ENCODE data around the gene SLC16A10. TPM values are rescaled to one million over a fixed set of nuclear protein-coding genes. Genes with fewer than 3 reads are reported as not detected.

The SLC16A10 gene
- total and polyA plus RNA-seq, 2 of the 8 experiments (the other 6 are each of a cell fraction or from before 2014, with no cell fraction given), result 18.6 to 23.2 TPM

- CTCF ChIA-PET (ENCODE audit: partially characterized antibody), result interaction anchor here (0.6 to 1.4 kb wide), 6 partner anchors 12 to 805 kb away, joined by 3 to 6 read pairs (median 3); a partner anchor contains a TSS
- no peaks in the 10 kb centered on the region for H3K27me3 ChIP-seq (replicated peaks in 1 of 4; ENCODE audit: control insufficient read depth in 3 of 4, extremely low read depth in 1 of 4, insufficient read depth in 3 of 4, low read length in 3 of 4)
- no peak for FAIRE-seq
These were observed 150.5 kb downstream of the SLC16A10 start for GRCh38 chr6:111237852-111238251.

More at GRCh38 chr6:111237852-111238251, 150.5 kb downstream of the SLC16A10 start:
- no peaks in the 10 kb centered on the region for H3K36me3 ChIP-seq (ENCODE audit: control insufficient read depth in 2 of 4, insufficient read depth in 4 of 4, low read length in 3 of 4)
- POLR2A ChIA-PET (ENCODE audit: partially characterized antibody), result interaction anchor here (0.7 kb wide), 1 partner anchor 1738 kb away, joined by 3 read pairs; no protein-coding TSS in a partner anchor
- no peak overlapping the region for H3K4ac ChIP-seq (replicated peaks; ENCODE audit: insufficient read length, low read depth, low read length)
- no peak overlapping the region for H3K18ac ChIP-seq (ENCODE audit: extremely low read depth, low read length)
- no peak overlapping the region for H3K27ac ChIP-seq (ENCODE audit: low read depth, low read length)
- H3K4me2 ChIP-seq (ENCODE audit: insufficient read depth in 1 of 2, low read depth in 2 of 2, low read length in 2 of 2), result no peak overlapping the region
- TF ChIP-seq TAF1 (IDR thresholded peaks at IDR 0.05; ENCODE audit: low read depth, low read length), result no peak
- no peak for TF ChIP-seq NANOG (IDR thresholded peaks at IDR 0.05; ENCODE audit: insufficient read depth, low read depth, low read length, poor library complexity, severe bottlenecking)
- TF ChIP-seq CHD2 (IDR thresholded peaks at IDR 0.05; ENCODE audit: low read length), result no peak
- TF ChIP-seq MAX (IDR thresholded peaks at IDR 0.05), result no peak
- TF ChIP-seq RFX5 (IDR thresholded peaks at IDR 0.05; ENCODE audit: borderline replicate concordance, low read depth, low read length), result no peak
- TF ChIP-seq RXRA (IDR thresholded peaks at IDR 0.05; ENCODE audit: insufficient read depth, low read depth, low read length), result no peak
- no peak for TF ChIP-seq SRF (IDR thresholded peaks at IDR 0.05; ENCODE audit: low read depth, low read length)
- TF ChIP-seq YY1 (IDR thresholded peaks at IDR 0.05; ENCODE audit: low read depth, low read length), result no peak
- TF ChIP-seq SIN3A (conservative IDR thresholded peaks at IDR 0.05 in 1 of 2, IDR thresholded peaks at IDR 0.05 in 1 of 2; ENCODE audit: low read depth in 1 of 2, low read length in 2 of 2), result no peak
- H2AFZ ChIP-seq (ENCODE audit: low read length), result no peak overlapping the region
- H3K79me1 ChIP-seq (ENCODE audit: low read depth, low read length), result no peaks in the 10 kb centered on the region
- 100% methylated on average over 2 of the region's 2 CpGs; no CpG with 5 or more reads in 1 of the 2 experiments for WGBS, 2 experiments (ENCODE audit: extremely low coverage in 1 of 2, insufficient coverage in 1 of 2, insufficient read length in 1 of 2, insufficient replicate concordance in 2 of 2, low coverage in 1 of 2, low lambda C conversion rate in 2 of 2, missing lambda C conversion rate in 1 of 2)
- no peaks in the 10 kb centered on the region for H4K20me1 ChIP-seq (replicated peaks in 1 of 2; ENCODE audit: control insufficient read depth in 1 of 2, insufficient read depth in 2 of 2, low read length in 2 of 2)
- H2BK120ac ChIP-seq (replicated peaks; ENCODE audit: low read depth, low read length), result no peak overlapping the region
- no peak overlapping the region for H2BK5ac ChIP-seq (ENCODE audit: low read depth, low read length)
- H4K8ac ChIP-seq (ENCODE audit: extremely low read depth, insufficient read depth, low read length), result no peak overlapping the region
- H3K9ac ChIP-seq (replicated peaks in 1 of 4; ENCODE audit: extremely low read depth in 1 of 4, low read depth in 3 of 4, low read length in 3 of 4), result no peak overlapping the region
- H2BK20ac ChIP-seq (ENCODE audit: low read length), result no peak overlapping the region
- no peak overlapping the region for H4K5ac ChIP-seq (ENCODE audit: insufficient read length, low read depth, low read length)
- no peak overlapping the region for H3K23ac ChIP-seq (ENCODE audit: insufficient read length)
- no peak overlapping the region for H4K91ac ChIP-seq (replicated peaks; ENCODE audit: insufficient read length, low read length)
- no peak overlapping the region for H2BK12ac ChIP-seq (ENCODE audit: low read depth, low read length)
- H3K4me3 ChIP-seq (ENCODE audit: extremely low read depth in 1 of 4, insufficient read depth in 2 of 4, low read depth in 3 of 4, low read length in 4 of 4), result no peak overlapping the region
- no peaks in the 10 kb centered on the region for H3K23me2 ChIP-seq (ENCODE audit: low read depth, low read length)
- H3K9me3 ChIP-seq (ENCODE audit: insufficient read depth in 2 of 2, low read depth in 1 of 2, low read length in 1 of 2), result no peaks in the 10 kb centered on the region
- H3K4me1 ChIP-seq (replicated peaks in 1 of 4; ENCODE audit: control insufficient read depth in 3 of 4, insufficient read depth in 4 of 4, low read length in 3 of 4), result no peaks in the 10 kb centered on the region
- H3K56ac ChIP-seq (replicated peaks; ENCODE audit: insufficient read length, low read depth, low read length), result no peak overlapping the region
- H2BK15ac ChIP-seq (ENCODE audit: low read length), result no peak overlapping the region
- H3K14ac ChIP-seq (ENCODE audit: insufficient read length), result no peak overlapping the region
- H3K79me2 ChIP-seq (ENCODE audit: control insufficient read depth in 1 of 2, insufficient read depth in 2 of 2, low read length in 2 of 2), result no peaks in the 10 kb centered on the region
- 0 out of 2 replicates have a peak overlapping the region, but pooled peaks have one; percentile 45 for H2AK5ac ChIP-seq (ENCODE audit: low read depth, low read length)
- DNase-seq (ENCODE audit: low read depth in 1 of 2, low spot score in 2 of 2), result no peak
